Osteoblast (primary cell): ENCODE measurements around the gene CCDC175. TPM values are rescaled to one million over a fixed set of nuclear protein-coding genes. Genes with fewer than 3 reads are reported as not detected.
A peak's percentile ranks its signal among the peaks of the same experiment; 100 is the strongest.

Experiments
- DNase-seq: peaks from one replicate; pipeline ENCODE4 v3.0.0; 2011; ENCODE audit warnings: low spot score, mixed read lengths; ENCODE audit not compliant: insufficient read length; ENCODE audit errors: missing footprints
- H2AFZ ChIP-seq: 2 replicates; pipeline ENCODE4 v1.6.0; 2011; ENCODE audit warnings: mild to moderate bottlenecking, low read length
- H3K27ac ChIP-seq: 2 replicates; pipeline ENCODE4 v1.5.1; 2011; ENCODE audit warnings: mild to moderate bottlenecking, low read depth, low read length, moderate library complexity
- H3K27me3 ChIP-seq: 2 replicates; pipeline ENCODE4 v1.6.0; 2012; ENCODE audit warnings: mild to moderate bottlenecking, control low read depth, inconsistent platforms, low read length, moderate library complexity; ENCODE audit not compliant: insufficient read depth
- H3K36me3 ChIP-seq: 2 replicates; pipeline ENCODE4 v1.5.1; 2011; ENCODE audit warnings: mild to moderate bottlenecking, low read length, control low read depth, moderate library complexity; ENCODE audit not compliant: insufficient read depth
- H3K4me1 ChIP-seq: 2 replicates; pipeline ENCODE4 v1.5.1; 2011; ENCODE audit warnings: mild to moderate bottlenecking, low read length, control low read depth, moderate library complexity; ENCODE audit not compliant: insufficient read depth
- H3K4me2 ChIP-seq: 2 replicates; pipeline ENCODE4 v1.6.0; 2011; ENCODE audit warnings: mild to moderate bottlenecking, low read length; ENCODE audit not compliant: insufficient read depth
- H3K4me3 ChIP-seq: fragments of 200-600 bp; sonication (generic); 3 replicates; pipeline ENCODE4 v1.5.1; 2012; ENCODE audit warnings: mild to moderate bottlenecking, low read length, inconsistent platforms; ENCODE audit not compliant: insufficient read depth
- H3K79me2 ChIP-seq: 2 replicates; pipeline ENCODE4 v1.6.0; 2012; ENCODE audit warnings: mild to moderate bottlenecking, low read length, control low read depth, inconsistent platforms; ENCODE audit not compliant: insufficient read depth
- H3K9me3 ChIP-seq: 2 replicates; pipeline ENCODE4 v1.5.1; 2011; ENCODE audit warnings: low read depth, low read length, control low read depth
- H4K20me1 ChIP-seq: 2 replicates; pipeline ENCODE4 v1.6.0; 2012; ENCODE audit warnings: mild to moderate bottlenecking, low read length, control low read depth; ENCODE audit not compliant: insufficient read depth
- total RNA-seq: library from RNA; depleted of rRNA; stranded (reverse); fragments of >200 nt; gene quantifications from 2 replicates; pipeline ENCODE4 v1.2.3, GENCODE V29; 2012
- TF ChIP-seq, protein P1 (sequence below): IDR thresholded peaks from 2 replicates; pipeline ENCODE4 v1.5.1; 2011; ENCODE audit warnings: mild to moderate bottlenecking, low read depth, low read length, moderate library complexity; ENCODE audit errors: extremely low read depth

CCDC175 gene
- total RNA-seq, 1 donor = not detected

GRCh38 chr14:59475709-59476108 lies 100.9 kb downstream of the CCDC175 start:
- Histone ChIP-seq H3K27me3 (no peaks in the 10 kb centered on the region), H3K4me3 (no peak overlapping the region), H3K4me2 (no peak overlapping the region), H3K79me2 (peaks cover 30% of the 10 kb centered on the region), H2AFZ (no peak overlapping the region), H3K36me3 (peaks cover 74% of the 10 kb centered on the region), H3K9me3 (no peaks in the 10 kb centered on the region), H4K20me1 (peaks cover 10% of the 10 kb centered on the region), H3K27ac (no peak overlapping the region), H3K4me1 (peaks cover 15% of the 10 kb centered on the region)
- no peak for DNase-seq
- TF ChIP-seq, protein P1, sequence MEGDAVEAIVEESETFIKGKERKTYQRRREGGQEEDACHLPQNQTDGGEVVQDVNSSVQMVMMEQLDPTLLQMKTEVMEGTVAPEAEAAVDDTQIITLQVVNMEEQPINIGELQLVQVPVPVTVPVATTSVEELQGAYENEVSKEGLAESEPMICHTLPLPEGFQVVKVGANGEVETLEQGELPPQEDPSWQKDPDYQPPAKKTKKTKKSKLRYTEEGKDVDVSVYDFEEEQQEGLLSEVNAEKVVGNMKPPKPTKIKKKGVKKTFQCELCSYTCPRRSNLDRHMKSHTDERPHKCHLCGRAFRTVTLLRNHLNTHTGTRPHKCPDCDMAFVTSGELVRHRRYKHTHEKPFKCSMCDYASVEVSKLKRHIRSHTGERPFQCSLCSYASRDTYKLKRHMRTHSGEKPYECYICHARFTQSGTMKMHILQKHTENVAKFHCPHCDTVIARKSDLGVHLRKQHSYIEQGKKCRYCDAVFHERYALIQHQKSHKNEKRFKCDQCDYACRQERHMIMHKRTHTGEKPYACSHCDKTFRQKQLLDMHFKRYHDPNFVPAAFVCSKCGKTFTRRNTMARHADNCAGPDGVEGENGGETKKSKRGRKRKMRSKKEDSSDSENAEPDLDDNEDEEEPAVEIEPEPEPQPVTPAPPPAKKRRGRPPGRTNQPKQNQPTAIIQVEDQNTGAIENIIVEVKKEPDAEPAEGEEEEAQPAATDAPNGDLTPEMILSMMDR = no peak

DNA sequence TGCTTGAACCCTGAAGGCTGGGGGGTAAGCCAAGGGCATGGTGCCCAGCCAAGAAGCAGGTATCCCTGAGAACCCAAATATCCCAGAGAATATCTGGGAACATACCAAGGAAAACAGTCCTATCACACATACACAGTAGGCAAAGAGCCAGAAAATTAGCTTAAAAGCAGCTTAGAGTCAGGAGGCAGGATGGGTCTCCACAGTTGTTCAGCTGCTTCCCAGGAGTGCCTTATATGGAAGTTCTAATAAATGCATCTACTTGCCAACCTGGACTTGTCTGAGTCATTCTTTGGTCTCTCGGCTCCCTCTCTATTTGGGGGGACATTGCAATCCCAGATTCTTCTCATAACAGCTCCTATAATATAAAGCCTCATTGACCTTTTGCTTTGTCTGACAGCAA lies 102.4 kb downstream of the CCDC175 start:
- no peak overlapping the region for H3K4me2 ChIP-seq
- no peak overlapping the region for H2AFZ ChIP-seq
- no peaks in the 10 kb centered on the region for H3K27me3 ChIP-seq
- H3K4me3 ChIP-seq = no peak overlapping the region
- peak overlapping the region; percentile 17 for H3K27ac ChIP-seq
- TF ChIP-seq, protein P1 = no peak
- peaks cover 81% of the 10 kb centered on the region for H3K36me3 ChIP-seq
- no peak for DNase-seq
- H3K9me3 ChIP-seq = no peaks in the 10 kb centered on the region
- peaks cover 3% of the 10 kb centered on the region for H4K20me1 ChIP-seq
- peaks cover 6% of the 10 kb centered on the region for H3K4me1 ChIP-seq
- peaks cover 17% of the 10 kb centered on the region for H3K79me2 ChIP-seq

GRCh38 chr14:59465316-59466135 lies 111.1 kb downstream of the CCDC175 start, which contains the start of gene GPR135:
Gene GPR135, minus strand, starts transcription at chr14:59465380. Its CDS starts 154 bp downstream, at chr14:59465226.
- Histone ChIP-seq H3K27me3 (no peaks in the 10 kb centered on the region), H3K36me3 (peaks cover 20% of the 10 kb centered on the region), H4K20me1 (peaks cover 14% of the 10 kb centered on the region), H3K9me3 (no peaks in the 10 kb centered on the region), H2AFZ (peak within 1 kb of the TSS; percentile 84), H3K4me1 (peaks cover 8% of the 10 kb centered on the region), H3K27ac (peak within 1 kb of the TSS; percentile 43), H3K4me3 (peak within 1 kb of the TSS; percentile 75), H3K79me2 (no peaks in the 10 kb centered on the region), H3K4me2 (peak within 1 kb of the TSS; percentile 86)
- TF ChIP-seq, protein P1 = no peak
- peak; percentile 81 for DNase-seq
